Hepatic stellate cell (primary cell): Measurements from ENCODE around the gene GADL1.

Experiments used
- DNase-seq: peaks from one replicate; pipeline ENCODE4 v3.0.0; 2011; ENCODE audit warnings: low spot score

GADL1 gene

GRCh38 chr3:30693470-30694120, 200.9 kb downstream of the GADL1 start:
- DNase-seq, result peak; percentile 48

- no peak for DNase-seq
These were observed 201.8 kb downstream of the GADL1 start for GRCh38 chr3:30692498-30693130.

GRCh38 chr3:30691944-30692343, 202.5 kb downstream of the GADL1 start:
- no peak for DNase-seq

GRCh38 chr3:30691249-30691880, 203.1 kb downstream of the GADL1 start:
- DNase-seq, result no peak

GRCh38 chr3:30690199-30690598, 204.3 kb downstream of the GADL1 start:
- DNase-seq, result no peak

GRCh38 chr3:30688776-30689641, 205.5 kb downstream of the GADL1 start:
- DNase-seq, result peak; percentile 25

- no peak for DNase-seq
These were observed 206.4 kb downstream of the GADL1 start for GRCh38 chr3:30687930-30688570.

- no peak for DNase-seq
These were observed 207.7 kb downstream of the GADL1 start for GRCh38 chr3:30686799-30687198.

- DNase-seq, result no peak
These were observed 208.3 kb downstream of the GADL1 start for GRCh38 chr3:30686176-30686575.

- no peak for DNase-seq
These were observed 209.2 kb downstream of the GADL1 start for GRCh38 chr3:30685267-30685667.

- no peak for DNase-seq
These were observed 210.1 kb downstream of the GADL1 start for GRCh38 chr3:30684356-30684755.

- no peak for DNase-seq
These were observed 210.7 kb downstream of the GADL1 start for GRCh38 chr3:30683769-30684168.

- DNase-seq, result no peak
These were observed 211.9 kb downstream of the GADL1 start for GRCh38 chr3:30682434-30683155.

GRCh38 chr3:30681649-30682211, 212.7 kb downstream of the GADL1 start:
- no peak for DNase-seq

- no peak for DNase-seq
These were observed 213.4 kb downstream of the GADL1 start for GRCh38 chr3:30680789-30681648.

- no peak for DNase-seq
These were observed 215.4 kb downstream of the GADL1 start for GRCh38 chr3:30679045-30679444.

GRCh38 chr3:30677347-30677685, 217.1 kb downstream of the GADL1 start:
- no peak for DNase-seq

GRCh38 chr3:30676424-30677346, 217.8 kb downstream of the GADL1 start:
- no peak for DNase-seq
